ENCODE measurements around the gene SERPINE2.

The SERPINE2 gene, protein sequence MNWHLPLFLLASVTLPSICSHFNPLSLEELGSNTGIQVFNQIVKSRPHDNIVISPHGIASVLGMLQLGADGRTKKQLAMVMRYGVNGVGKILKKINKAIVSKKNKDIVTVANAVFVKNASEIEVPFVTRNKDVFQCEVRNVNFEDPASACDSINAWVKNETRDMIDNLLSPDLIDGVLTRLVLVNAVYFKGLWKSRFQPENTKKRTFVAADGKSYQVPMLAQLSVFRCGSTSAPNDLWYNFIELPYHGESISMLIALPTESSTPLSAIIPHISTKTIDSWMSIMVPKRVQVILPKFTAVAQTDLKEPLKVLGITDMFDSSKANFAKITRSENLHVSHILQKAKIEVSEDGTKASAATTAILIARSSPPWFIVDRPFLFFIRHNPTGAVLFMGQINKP

DNA sequence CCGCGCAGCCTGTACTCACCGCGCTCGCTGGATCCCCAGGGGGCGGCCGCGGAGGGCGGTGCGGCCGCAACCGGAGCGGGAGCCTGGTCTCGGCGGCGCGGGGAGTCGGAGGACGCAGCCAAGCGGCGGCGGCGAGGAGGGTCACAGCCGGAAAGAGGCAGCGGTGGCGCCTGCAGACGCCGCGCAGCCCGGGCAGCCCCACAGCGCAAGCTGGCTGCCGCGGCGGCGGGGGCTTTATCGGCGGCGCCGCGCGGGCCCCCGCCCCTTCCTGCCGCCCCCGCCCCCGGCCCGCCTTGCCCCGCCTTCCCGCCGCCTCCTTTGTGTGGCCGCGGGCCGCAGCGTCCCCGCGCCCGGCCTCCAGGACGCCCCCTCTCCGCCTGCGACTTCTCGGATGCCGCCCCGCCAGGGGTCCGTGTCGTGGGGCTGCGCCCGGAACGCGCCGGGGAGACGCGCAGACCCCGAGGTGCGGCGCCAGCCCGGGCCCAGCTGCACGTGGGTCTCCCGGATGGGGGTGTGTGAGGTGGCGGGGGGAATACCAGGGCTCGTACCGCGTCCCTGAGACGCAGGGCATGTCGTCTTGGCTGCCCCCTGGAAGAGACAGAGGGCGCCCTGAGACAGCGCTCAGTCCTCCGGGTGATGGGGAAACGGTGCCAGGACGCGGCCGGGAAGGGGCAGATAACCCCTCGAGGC lies at the start of gene SERPINE2:
Gene SERPINE2, minus strand, starts transcription at position 207 of the 690 bp plus-strand sequence. CDS start 37,386 bp downstream, outside the sequence.
- no peak for DNase-seq

DNA sequence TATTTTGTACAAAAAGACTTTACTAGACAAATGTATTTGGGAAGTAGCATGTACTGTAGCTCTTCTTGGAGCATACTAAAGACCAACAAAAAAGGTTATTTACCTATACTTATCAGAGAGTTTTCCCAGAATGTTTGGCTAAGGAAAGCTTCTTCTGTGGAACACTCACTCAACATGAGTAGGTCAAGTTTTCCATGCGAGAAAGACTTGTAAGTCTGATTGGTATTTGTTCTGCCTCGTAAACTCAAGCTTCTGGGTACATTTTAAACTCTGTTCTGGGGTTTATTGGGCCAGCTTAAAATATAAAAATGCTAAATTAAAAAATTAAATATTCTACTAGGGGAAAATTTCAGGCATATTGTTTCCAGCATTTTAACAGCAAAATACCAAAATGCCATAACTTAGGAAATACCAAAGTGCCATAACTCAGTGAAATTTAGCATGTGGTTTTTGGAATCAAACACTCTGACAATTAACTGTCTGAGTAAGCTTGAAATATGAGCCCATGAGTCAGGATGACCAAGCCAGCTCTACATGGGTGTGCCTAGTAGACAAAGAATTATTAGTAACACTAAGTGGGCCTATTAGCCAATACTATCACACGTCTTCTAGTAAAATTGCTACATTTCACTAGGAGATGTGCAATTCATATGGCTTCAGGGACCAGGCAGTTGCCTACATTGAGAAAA lies 47.3 kb upstream of the SERPINE2 start:
- no peak for DNase-seq

DNA sequence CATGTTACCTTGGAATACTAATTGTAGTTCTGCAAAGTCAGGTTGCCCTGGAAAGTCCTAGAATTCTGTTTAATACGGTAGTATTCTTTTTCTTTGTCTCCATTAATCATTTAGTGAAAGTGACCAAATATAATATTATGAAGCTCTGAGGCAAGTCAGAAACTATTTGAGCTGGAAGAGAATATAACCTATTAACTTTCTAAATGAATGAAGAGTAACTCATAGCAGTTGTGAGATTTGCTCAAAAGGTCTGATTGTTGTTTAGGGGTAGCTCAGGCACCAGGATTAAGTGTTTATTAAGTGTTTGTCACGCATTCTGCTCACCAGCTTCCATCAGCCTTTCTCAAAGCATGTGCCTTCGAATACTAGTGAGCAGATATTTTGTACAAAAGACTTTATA lies 46.7 kb upstream of the SERPINE2 start:
- DNase-seq = no peak

DNA sequence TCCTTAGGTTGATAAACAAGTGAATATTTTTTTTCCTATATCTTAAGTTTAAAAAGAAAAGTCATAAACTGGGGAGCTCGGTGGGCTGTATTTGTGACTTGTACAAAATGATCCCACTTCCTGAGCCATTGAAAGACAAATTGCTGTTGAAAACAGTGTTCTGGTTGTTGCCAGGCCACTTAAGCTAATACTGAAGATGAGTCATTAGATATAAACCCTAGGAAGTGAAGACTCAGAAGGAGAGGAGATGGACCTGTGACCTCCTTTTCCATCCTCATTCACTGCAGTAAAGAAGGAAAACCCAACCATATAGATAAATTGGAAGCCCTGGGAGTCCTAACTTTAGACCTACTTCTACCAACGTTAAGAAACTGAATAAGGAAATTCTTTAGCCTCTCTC lies 46.2 kb upstream of the SERPINE2 start:
- DNase-seq = no peak

DNA sequence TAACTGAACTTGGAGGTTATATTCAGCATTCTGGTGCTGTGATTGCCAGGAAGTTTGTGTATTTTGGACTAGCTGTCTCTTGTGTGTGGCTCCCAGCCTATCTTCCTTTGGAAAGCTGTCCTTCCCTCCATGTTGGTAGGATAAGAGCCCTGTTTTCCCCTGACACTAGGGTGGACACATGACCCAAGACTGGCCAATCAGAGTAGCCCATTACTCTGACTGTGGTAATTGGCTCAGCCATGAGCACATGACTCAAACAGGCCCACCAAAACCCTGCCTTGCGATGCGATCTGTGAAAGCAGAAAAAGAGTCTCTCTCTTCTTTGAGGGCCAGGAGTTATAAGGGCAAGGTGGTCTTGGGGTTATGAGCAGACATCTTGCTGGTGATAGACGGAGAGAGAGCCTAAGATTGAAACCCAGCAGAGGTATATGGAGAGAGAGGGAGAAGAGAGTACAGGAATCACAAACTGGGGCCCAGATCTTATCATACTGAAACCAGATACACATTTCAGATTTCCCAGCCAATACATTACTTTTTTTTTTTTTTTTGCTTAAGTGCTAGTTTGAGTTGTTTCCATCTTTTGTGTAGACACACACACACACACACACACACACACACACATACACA lies 45.3 kb upstream of the SERPINE2 start:
- DNase-seq = no peak

DNA sequence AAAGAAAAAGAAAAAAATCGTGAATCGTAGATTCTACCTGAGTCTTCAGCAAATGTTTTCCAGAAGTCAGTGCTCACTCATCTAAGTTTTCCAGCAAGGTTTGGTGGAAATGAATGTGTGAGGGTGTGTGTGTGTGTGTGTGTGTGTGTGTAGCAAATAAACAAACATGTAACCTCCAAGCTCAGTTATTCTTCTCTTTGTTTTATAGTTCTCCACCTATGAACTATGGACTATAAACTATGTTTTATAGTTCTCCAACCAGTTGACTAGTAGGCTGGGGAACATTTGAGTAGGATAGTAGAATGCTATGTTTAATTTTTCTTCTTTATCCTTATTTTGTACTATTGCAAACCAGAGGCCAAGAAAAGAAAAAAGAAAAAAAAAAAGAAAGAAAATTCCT lies 44.6 kb upstream of the SERPINE2 start:
- DNase-seq = no peak

DNA sequence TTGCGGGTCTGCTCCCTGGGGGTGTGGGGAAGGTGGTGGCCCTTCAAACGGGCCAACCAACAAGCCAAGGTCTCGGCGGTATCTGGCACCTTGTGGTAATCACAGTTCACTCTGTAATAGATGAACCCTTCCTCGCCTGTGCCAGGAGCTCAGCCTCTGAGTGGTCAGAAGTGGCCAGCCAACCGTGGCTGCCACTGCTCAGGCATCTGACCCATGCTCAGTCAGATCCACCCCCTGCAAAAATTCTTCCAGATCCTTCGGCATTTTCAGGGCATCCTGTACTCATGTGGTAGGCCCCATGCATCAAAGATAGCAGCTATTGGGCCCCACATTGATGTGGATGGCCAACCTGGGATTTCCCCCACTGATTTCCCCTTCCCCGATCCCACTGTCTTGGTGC lies 39.6 kb upstream of the SERPINE2 start:
- no peak for DNase-seq

DNA sequence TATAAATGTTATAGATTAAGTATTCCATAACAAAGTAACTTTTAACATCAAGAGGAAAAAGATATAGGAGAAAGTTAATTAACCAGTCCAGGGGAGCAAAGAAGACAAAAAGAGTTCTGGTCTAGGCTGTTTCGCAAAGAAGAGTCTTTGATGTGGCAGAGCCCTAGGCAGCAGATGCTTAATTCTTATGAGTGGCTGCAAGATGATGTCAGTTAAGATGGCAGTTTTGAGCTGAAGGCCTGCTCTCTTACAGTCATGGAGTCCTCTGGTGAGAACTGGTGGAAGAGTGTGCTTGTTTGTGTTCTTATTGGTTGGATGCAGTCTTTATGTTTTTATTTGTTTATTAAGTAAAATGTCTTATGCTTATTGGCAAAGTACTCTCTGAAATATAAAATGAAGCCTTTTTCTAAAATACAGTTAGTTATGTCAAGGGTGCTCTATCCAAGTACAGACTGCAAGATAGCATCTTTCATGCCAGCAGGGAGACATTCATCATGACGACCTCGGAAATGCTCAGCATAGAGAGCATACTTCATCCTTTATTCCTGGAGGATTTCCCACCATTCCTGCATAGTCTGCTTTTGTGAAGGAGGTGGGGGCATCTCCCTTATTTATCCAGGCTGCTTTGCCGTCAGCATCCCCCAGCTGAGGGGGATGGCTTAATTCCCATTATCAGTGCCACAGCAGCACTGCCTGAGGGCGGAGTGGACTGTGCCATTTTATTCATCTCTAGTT lies 38.9 kb upstream of the SERPINE2 start:
- no peak for DNase-seq

DNA sequence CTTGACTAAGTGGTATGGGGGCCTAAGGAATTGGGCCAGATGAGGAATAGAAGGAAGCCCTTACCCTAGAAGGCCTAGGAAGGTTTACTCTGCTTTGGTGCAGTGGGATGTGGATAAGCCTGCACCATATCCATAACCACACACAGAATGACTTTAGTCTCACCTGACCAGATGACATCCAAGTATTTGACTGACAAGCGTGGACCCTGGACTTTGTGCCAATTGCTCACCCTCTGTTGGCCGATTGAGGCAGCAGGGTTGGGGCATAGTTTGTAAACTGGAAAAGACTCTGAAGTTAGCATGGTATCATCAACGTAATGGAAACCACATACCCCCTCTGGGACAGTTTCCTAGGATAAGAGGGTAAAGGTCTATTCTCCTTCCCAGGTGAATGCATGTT lies 36.5 kb upstream of the SERPINE2 start:
- DNase-seq = no peak

DNA sequence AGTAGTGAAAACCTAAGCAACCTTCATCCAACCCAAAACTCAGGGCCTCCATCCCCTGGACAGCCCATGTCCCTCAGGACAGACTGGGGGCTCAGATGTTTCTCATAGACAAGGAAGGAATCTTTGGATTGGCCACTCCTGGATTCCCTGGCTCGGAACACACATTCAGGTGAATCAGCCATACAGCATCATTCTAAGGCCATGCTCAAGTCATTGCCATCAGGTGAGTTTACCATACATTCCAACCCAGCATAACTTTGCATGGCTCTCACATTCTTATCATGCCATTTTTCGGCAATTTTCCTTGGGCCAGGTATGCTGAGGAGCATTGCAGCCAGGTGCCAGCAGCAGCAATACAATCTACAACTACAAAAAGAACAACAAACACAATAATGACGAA lies 34.6 kb upstream of the SERPINE2 start:
- DNase-seq = no peak

DNA sequence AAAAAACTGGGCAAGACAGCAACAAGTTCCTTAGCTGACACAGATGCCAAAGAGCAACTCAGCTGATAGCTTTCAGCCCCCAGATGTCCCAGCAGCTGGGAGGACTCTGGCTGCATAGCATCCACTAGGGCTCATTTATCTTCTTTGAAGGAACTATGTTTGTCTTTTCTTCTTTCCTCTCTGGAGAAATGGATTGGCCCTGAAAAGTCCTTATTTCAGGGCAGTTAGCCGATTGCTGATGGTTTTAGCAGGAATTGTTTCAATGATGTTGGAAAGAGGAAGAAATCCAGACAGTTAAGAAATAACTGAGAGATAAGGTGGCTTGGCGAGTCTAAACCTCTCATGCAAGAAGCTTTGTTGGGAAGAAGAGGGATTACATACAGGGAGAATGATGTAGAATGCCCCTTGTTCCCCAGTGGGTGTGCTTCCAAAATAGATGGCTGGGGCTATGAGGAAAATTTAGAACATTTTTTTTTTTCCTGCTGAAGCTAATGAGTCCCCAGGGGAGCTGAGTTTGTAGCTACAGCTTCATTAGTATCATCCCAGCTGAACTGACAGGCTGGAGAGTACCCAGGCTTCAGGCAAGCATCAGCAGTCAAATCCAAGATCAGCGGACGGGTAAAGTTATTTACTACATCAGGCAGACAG lies 33.6 kb upstream of the SERPINE2 start:
- no peak for DNase-seq

DNA sequence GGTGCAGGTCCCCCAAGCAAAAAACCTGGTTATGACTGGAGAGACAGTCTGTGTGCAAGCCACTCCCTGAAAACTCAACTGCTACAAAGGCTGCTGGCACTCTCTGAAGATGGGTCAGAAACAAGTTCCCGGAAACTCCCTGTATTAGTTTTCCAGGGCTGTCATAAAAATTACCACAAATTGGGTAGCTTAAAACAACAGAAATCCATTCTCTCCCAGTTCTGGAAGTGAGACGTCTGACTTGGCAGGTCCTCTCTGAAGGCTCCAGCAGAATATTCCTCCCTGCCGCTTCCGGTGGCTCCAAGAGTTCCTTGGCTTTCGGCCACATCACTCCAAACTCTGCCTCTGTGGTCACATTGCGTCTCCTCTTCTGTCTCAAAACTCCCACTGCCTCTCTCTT lies 30.1 kb upstream of the SERPINE2 start:
- no peak for DNase-seq

DNA sequence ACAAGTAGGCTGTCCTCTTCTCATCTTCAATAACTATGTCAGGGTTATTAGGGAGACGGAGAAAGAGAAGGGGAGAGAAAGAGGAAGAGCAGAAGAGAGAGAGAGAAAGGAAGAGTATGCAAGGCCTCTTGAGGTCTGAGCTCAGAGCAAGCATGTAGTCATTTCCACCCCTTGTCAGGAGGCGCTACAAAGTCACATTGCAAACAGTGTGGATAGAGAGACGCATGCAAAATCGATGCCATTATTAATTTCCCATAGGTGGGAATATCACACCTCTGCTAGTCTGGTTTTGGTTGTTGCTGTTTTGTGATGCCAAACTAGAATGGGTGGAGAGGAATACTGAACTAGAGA lies 24.2 kb upstream of the SERPINE2 start:
- DNase-seq = no peak

DNA sequence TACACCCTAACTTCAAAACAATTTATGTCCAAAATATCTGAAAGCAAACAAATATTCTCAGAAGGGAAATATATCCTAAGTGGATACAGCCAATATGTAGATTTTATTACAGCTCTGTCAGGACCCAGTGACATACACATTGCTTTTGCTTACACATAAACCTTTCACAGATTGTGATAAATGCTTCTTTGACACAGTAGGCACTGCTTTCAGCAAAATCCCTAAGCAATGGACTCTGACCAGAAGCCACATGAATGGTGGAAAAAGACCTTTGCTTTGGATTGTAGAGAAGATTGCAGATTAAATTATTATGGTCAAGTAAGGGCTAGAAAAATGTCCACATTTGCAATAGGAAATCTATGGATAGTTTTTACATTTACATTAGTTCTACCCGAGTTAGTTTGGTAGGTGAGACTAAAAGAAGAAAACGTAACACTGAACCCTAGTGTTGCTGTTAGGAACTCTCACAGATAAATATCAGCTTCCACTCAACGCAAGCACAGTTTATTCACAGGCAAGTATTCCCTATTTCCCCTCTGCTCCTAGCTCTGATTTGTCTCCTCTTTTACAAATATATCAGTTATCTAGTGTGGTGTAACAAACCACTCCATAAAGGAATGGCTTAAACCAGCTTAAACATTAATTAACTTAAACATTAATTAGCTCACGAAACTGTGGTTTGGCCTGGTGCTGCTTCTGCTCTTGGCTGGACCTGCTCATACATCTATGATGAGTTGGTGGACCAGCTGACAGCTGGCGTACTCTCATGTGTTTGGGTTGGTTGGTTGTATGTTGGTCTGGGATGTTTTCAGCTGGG lies 23.6 kb upstream of the SERPINE2 start:
- no peak for DNase-seq

DNA sequence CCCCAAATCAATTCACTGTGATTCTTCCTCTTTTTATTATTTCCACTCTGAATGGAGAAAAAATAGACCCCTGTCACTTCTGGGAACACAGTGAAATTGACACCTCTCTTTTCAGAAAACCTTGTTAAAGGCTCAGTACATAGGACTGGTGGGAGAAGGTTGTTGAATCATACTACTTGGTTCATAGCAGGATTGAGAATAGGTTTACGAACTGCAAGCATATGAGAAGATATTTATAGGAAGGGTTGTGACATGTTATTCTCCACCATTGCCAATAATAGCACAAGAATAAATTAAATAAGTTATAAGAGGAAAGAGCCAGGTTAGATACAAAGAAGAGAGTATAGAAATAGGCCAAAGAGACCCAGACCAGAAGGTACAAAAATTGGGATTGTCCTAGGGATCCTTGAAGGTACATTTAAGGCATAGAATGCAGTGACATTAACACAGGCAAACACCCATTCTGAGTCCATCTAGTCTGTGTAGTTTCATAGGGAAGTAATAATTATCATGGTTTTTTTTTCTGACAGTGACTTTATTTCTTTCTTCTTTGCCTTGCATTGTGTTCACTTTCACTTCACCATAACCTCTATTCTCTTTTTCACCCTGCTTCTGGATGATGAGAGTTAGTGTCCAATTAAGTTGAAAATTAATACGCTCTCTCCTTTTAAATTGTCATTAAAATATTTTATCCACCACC lies 21.8 kb upstream of the SERPINE2 start:
- no peak for DNase-seq

DNA sequence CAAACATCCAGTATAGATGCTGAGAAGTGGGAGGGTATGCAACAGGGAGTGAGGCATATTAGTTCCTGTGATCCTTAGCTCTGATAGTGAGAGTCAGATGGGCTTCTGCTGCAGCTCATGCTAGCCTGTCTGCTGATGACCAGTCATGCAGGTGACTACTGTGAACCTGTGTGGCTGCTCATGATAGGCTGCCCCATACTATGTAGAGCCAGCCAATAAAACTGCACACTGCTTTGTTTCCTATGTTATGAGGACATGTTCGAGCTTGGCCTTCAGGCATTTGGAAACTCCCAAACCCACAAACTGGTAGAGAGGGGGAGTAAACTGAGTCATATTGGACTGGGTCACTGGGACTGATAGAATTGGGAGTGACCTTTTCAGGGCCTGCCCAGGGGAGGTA lies 20.1 kb upstream of the SERPINE2 start:
- no peak for DNase-seq

DNA sequence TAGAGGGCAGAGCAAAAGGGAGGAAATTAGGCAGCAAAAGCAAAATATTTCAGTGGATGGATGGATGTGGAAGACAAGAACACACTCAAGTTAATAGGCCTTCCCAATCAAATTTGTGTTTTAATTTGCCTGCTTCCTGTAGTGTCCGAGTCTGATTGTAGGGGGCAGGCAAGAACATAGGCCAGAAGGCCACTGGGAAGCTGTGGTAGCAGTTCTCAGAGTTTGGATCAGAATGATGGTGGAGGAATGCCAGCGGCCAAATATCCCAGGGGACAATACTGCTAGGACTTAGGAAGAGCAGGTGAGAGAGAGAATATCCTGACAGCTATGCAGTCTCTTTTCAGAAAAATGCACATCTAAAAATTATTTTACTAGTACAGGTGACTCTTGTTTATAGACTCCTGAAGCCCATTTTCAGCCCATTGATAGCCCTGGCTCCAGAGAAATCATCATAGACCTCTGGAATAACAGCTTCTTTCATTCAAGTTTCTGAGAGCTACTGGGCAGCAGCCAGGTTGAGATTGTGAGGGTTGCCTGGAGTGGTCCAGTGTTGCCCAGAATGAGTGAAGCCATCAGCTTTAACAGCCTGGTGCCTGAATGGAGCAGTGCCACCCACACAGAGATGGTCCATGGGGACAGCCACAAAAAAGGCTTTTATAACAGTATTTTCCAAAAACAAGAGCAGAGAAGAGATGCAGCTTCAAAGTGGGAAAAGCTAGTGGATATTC lies 19.1 kb upstream of the SERPINE2 start:
- no peak for DNase-seq

DNA sequence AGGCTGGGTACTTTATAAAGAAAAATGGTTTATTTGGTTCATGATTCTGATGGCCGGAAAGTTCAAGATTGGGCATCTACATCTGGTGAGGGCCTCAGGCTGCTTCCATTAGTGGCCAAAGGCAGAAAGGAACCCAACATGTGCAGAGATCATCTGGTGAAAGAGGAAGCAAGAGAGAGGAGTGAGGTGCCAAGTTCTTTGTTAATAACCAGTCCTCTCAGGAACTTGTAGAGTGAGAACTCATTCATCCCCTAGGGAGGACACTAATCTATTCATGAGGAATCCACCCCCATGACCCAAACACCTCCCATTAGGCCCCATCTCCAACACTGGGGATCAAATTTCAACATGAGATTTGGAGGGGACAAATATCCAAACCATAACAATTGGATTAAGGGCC lies 17.8 kb upstream of the SERPINE2 start:
- DNase-seq = no peak

DNA sequence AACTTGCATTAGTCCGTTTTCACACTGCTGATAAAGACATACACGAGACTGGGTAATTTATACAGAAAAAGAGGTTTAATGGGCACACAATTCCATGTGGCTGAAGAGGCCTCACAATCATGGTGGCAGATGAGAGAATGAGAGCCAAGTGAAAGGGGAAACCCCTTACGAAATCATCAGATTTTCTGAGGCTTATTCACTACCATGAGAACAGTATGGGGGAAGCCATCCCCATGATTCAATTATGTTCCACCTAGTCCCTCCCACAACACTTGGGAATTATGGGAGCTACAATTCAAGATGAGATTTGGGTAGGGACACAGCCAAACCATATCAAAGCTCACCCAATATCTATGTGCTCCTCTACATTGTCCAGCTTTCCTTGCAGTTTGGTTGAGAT lies 16.0 kb upstream of the SERPINE2 start:
- DNase-seq = no peak

DNA sequence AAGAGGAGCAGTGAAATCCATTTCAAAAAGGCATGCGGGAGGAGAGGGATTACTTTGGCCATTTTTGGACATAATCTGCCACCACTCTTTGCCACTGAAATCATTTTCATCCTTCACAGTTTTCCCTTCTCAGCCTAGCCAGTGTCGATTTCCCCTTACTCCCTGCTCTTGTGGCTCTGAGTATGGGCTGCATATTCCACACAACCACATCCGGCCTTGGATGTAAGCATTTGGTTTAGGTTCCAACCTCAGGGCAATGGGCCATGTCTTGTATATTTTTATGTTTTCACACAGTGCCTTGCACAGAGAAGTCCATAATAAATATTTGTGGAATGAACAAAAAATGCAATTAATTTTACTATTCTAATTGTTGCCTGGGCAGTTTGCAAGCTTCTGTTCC lies 7.7 kb upstream of the SERPINE2 start:
- no peak for DNase-seq
